Subcutaneous adipose tissue (tissue), 4 donors: Measurements from ENCODE around the gene RAVER2. TPM values are rescaled to one million over a fixed set of nuclear protein-coding genes. Genes with fewer than 3 reads are reported as not detected.

Source experiments
- total RNA-seq, 4 donors: library from RNA; depleted of rRNA; stranded (reverse); fragments of >200 nt; gene quantifications; one replicate each; pipeline ENCODE4 v1.1.0, GENCODE V29; 2016
- TF ChIP-seq, protein P1 (sequence below): fragments of 450-650 bp; IDR thresholded peaks from one replicate; pipeline ENCODE4 v1.5.1; 2016; ENCODE audit warnings: low read depth, mild to moderate bottlenecking, control low read depth, antibody characterized with exemption, moderate library complexity

The RAVER2 gene
- total RNA-seq, 4 donors from 2014 or later = 6.4 to 11.5 (median 8.6) TPM

DNA sequence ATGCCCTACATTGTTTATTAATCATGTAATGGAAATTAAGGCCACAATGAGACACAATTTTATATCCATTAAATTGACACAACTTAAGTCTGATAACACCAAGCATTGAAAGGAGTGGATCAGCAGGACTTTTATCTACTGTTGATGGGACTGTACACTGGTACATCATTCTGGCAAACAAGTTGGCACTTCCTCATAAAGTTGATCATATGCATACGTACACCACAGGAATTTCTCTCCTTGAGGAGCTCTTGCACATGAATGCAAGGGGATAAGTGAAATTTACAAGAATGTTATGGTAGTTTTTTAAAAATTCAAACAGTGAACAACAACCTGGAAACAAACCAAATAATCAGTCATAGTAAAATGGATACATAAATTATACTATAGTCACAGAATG lies 20.1 kb downstream of the RAVER2 start:
- TF ChIP-seq, protein P1, sequence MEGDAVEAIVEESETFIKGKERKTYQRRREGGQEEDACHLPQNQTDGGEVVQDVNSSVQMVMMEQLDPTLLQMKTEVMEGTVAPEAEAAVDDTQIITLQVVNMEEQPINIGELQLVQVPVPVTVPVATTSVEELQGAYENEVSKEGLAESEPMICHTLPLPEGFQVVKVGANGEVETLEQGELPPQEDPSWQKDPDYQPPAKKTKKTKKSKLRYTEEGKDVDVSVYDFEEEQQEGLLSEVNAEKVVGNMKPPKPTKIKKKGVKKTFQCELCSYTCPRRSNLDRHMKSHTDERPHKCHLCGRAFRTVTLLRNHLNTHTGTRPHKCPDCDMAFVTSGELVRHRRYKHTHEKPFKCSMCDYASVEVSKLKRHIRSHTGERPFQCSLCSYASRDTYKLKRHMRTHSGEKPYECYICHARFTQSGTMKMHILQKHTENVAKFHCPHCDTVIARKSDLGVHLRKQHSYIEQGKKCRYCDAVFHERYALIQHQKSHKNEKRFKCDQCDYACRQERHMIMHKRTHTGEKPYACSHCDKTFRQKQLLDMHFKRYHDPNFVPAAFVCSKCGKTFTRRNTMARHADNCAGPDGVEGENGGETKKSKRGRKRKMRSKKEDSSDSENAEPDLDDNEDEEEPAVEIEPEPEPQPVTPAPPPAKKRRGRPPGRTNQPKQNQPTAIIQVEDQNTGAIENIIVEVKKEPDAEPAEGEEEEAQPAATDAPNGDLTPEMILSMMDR = no peak

DNA sequence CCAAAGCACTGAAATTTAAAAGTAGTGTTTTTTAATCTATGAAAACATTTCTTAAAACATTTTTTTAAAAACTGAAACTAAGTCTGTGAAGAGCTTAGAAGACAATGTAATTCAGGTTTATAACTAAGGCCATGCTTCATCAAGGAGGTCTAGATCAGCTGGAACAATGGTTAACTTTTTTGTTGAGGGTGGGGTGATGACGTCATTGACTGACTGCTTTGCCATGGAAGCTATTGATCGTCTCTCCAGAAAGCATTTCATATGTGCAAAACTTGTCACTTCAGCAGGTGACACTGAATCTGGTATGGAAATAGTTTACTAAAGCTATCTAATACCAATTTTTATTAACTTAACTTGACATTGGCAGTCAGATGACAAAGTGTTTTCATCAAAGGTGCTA lies 21.0 kb downstream of the RAVER2 start:
- TF ChIP-seq, protein P1 = no peak

DNA sequence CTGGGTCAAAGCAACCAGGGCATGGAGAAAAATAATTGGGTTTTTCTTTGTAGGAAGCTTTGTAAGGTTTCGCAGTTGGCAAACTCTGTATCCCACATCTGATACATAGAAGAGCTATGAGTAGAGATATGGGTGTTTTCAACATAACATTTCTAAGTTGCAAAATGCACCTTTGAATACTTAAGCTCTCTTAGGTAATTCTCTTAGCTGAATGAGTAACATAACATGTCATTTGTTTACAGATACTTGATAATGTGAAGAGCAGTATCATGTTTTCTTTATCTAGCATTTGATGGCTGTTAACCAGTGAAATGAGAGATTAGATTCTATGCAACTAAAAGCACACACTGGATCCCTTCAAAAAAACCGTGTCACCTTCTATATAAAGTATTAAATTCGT lies 21.6 kb downstream of the RAVER2 start:
- TF ChIP-seq, protein P1 = no peak

DNA sequence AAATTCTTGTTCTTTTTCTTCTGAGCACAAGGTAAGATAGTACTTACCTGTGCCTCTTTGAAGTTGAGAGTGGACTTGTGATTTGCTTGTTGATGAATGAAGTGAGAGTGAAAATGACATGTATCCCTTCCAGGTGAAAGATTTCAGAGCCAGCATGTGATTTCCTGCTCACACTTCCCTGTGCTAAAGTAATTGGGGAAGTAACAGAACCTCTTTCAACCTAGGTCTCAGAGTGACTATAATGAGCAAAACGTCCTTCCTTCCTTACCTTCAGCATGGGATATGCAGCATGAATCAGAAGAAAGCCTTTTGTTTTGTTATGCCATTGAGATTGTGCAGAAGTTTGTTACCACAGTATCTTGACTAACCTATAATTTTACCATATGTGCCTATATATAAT lies 24.6 kb downstream of the RAVER2 start:
- TF ChIP-seq, protein P1 = no peak

- TF ChIP-seq, protein P1 = no peak
Observed at GRCh38 chr1:64769971-64770370, 25.1 kb downstream of the RAVER2 start.

- TF ChIP-seq, protein P1 = no peak
Observed at GRCh38 chr1:64775113-64775512, 30.2 kb downstream of the RAVER2 start.

DNA sequence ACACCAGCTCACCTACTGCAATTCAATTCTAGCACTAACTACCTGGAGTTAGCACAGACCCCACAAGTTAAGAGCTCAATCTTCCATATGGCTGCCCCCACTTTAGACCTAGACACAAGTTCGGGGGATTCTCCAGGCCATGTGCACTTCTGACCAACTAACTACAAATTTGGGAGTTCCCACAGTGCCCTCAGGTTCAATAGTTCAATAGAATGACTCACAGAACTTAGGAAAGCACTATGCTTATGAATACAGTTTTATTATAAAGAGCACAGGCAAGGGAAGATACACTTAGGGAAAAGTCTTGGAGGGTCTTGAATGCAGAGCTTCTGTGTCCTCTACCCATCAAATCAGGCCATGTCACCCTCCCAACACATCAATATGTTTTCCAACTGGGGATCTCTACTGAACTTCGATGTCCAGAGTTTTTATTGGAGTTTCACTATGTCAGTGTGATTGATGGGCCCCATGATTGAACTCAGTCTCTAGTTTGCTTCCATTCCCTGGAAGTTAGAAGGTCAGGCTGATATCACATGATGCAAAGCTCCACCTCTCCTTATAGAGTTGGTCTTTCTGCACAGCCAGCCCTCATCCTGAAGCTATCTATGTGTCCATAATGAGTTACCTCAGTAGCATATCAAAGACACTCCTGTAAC lies 46.1 kb downstream of the RAVER2 start:
- TF ChIP-seq, protein P1 = no peak
